Choroid plexus epithelial cell (primary cell): ENCODE measurements around the gene ADARB2.

ENCODE experiments used
- DNase-seq: peaks from one replicate; pipeline ENCODE4 v3.0.0-alpha.2; 2010; ENCODE audit warnings: low read depth
- H3K4me3 ChIP-seq: 2 replicates; pipeline ENCODE4 v1.5.1; 2011; ENCODE audit warnings: low read depth, mild to moderate bottlenecking, control low read depth, low read length, moderate library complexity
- TF ChIP-seq, protein P1 (sequence below): conservative IDR thresholded peaks from 2 replicates; pipeline ENCODE4 v1.5.1; 2011; ENCODE audit warnings: low read depth, mild to moderate bottlenecking, control low read depth, inconsistent platforms, low read length, moderate library complexity

Gene ADARB2

DNA sequence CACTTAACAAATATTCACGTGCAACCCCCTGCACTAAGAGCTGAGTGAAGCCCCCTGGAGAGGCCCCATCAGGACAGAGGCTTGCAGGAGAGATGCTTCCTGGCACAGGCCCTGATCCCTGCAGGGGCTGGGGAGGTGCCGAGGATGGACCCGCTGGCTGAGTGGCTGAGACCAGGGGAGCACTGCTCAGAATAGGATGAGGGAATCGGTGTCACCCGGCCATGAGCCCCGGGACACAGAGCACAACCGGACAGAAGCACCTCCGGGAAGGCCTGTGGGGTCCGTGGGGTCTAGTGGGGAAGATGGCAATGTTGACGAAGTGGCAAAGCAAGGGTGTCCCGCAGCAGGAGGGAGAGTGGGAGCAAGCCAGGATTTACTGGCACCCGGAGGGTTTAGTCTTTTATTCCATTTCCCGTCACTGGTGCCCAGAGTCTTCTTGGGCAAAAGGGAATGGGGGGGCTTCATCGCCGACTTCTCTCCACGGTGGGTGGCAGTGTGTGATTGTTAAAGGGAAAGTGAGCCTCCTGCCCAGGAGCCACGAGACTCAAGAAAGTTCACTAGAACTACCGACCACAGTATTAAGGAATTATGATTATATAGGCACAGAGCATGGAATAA lies 140.7 kb downstream of the ADARB2 start:
- H3K4me3 ChIP-seq: no peak overlapping the region
- no peak for DNase-seq
- TF ChIP-seq, protein P1, sequence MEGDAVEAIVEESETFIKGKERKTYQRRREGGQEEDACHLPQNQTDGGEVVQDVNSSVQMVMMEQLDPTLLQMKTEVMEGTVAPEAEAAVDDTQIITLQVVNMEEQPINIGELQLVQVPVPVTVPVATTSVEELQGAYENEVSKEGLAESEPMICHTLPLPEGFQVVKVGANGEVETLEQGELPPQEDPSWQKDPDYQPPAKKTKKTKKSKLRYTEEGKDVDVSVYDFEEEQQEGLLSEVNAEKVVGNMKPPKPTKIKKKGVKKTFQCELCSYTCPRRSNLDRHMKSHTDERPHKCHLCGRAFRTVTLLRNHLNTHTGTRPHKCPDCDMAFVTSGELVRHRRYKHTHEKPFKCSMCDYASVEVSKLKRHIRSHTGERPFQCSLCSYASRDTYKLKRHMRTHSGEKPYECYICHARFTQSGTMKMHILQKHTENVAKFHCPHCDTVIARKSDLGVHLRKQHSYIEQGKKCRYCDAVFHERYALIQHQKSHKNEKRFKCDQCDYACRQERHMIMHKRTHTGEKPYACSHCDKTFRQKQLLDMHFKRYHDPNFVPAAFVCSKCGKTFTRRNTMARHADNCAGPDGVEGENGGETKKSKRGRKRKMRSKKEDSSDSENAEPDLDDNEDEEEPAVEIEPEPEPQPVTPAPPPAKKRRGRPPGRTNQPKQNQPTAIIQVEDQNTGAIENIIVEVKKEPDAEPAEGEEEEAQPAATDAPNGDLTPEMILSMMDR: no peak

DNA sequence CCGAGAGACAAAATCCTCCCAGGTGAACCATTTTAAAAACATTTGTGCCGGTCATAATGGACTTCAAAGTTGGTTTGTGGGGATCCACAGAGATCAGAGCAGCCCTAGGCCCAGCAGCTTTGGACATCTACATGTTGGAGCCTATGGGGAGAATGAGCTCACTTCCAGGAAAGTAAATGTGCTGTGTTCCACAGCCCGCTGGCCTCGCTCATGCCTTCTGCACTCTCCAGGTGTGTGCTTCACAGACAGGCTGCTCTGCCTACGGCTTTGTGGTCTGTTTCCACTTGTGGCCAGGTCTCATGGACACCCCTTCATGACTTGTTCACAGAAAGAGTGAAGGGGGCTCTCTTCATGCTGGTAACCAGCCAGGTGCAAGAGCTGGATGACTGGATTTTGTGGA lies 141.6 kb downstream of the ADARB2 start:
- TF ChIP-seq, protein P1: no peak
- no peak for DNase-seq

DNA sequence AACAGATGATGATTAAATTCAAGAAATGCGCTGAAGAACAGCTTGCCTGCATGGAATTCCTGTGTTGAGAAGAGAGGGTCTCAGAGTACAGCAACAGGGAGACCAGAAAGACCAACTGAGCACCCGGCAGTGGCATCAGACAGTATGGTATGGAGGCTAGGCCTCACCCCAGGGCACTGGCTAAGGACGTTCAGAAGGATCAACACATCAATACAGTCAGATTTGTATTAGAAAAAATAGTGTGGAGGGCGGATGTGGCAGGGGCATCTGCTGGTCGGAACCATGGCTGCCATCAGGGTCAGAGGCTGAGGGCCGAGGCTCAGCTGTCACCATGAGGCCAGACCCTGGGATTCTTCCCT lies 142.1 kb downstream of the ADARB2 start:
- H3K4me3 ChIP-seq: no peak overlapping the region
- TF ChIP-seq, protein P1: no peak
- DNase-seq: no peak

More for the DNA sequence above, 141.6 kb downstream of the ADARB2 start:
- H3K4me3 ChIP-seq: no peak overlapping the region

DNA sequence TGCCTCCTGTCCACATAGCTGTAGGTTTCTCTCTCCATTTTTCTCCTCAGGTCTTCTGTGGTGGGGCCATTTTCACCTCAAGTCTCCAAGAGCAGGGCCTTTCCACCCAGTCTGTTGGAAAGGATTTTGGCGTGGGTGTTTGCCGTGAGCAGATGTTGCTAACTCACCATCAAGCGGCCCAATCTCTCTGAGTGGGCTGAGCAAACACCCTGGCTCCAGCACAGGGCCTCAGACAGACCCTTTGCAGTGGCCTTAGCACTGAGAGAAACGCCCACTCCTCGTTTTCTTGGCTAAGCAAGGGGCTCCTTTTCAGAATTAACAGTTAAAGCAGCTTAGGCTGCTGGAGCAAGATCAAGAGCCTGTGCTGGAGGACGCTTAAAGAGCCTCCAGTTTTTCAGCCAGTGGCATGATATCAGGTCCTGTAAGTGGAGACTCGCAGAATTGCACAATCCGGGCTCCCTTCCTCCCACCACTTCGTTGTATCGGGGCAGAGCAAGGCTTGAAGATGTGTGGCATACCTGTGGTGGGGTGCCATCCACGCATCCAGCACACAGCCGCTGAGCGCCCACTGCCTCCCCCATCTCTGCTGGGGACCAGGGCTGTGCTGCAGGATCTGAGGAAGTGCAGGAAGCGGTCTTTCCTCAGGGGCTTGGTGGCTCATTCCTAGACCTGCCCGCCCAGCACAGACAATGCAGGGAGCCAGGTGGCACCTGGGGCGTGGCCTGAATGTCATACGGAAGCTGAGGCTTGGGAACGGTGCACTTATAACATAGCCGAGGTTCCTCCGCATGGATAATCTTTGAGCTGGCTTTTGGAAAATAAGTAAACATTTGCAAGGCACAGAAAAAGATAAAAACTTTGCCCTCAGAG lies 142.7 kb downstream of the ADARB2 start:
- no peak for DNase-seq
- TF ChIP-seq, protein P1: no peak
- no peak overlapping the region for H3K4me3 ChIP-seq

DNA sequence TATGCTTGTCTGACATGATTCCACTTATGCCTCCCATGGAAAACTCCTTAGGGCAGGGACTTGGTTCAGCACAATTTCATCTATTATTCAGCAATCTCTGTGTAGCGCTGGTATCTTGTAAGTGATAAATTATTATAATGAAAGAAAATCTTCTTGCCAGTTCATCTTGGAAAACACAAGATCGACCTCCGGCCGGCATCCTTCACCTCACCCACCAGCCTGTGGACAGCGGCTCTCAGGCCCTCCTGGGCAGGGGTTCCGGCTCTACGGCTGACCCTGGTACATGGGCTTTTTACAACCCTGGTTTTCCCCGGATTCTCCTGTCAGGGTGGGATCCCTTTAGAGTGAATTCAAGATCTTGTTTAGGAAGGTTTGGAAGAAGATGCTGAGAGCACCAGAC lies 145.6 kb downstream of the ADARB2 start:
- no peak for DNase-seq
- TF ChIP-seq, protein P1: no peak
- H3K4me3 ChIP-seq: no peak overlapping the region

DNA sequence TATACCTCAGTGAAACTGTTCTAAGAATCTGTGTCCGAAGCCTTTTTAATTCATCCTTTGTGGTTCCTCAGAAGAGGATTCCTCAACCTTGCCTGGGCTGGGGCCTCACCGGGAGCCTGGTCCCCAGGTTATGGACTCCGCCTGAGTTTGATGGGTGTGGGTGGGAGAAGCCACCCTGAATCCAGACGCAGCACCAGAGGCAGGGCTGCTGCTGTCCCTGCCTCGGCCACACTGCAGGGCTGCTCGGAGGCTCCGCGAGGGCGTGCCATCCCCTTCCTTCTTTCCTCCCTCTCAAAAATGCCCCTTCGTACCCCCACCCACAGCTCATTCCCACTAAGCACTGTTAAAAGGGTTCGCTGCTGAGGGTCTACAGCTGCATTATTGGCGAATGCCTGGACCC lies 146.3 kb downstream of the ADARB2 start:
- TF ChIP-seq, protein P1: no peak

More for the DNA sequence above, 146.3 kb downstream of the ADARB2 start:
- DNase-seq: no peak
- H3K4me3 ChIP-seq: no peak overlapping the region
